DMS53 treated with DMSO at 0.1 percent for 48 hours (cell line): ENCODE measurements around the gene GPR132.
"Not testable (repeated sequence)": the region's sequence is repeated elsewhere in the genome, so short reads cannot be mapped to it uniquely, and the experiment has no call there.

ENCODE experiments used
- DNase-seq: peaks from one replicate; lab custom pipeline; 2025; ENCODE audit not compliant: unreplicated experiment; lab: John Stamatoyannopoulos, UW

Gene GPR132

DNA sequence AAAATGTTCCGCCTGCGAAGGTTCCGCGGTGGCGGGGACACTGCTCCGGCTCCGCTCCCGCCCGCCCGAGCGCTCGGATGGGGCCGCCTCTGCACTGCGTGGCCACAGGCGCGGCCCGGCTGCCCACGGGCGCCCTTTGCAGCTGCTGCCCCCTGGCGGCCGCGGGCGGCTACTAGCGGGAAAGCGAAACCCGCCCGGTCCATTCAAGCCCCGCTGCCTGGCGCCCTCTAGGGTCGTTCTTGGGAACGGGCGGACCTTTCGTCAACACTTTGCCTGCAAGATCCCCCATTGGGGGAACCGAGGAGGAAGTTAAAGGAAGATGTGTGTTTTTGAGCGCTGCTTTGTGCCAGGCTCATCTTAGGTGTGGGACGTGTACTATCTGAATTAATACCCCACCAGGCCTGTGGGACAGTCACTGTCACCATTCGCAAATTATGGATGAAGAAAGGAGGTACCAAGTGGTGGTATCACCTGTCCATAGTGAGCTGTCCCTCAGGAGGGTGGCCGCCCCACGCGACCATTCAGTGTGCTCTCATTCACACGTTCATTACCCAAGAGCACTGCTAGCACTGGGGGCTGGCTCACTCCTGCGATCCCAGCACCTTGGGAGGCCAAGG, 19.4 kb downstream of the GPR132 start:
- peak; percentile 55 for DNase-seq

DNA sequence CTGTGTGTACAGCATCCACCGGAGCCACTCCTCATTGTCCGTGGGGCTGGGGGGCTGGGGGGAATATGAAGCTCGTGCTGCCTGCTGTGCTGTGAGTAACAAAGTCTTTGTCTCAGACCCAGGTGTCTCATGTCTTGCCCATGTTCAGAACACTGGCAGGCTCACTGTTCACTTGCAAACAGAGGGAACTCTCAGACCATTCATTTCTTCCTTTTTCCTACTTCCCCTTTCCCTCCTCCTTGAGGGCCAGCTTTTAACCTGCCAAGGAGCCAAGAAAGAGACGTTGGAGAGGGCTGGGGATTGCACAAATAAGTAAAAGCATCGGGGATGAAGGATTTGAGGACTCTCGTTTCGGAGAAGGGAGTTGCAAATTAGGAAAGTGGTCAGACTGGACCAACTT, 21.6 kb downstream of the GPR132 start:
- no peak for DNase-seq

DNA sequence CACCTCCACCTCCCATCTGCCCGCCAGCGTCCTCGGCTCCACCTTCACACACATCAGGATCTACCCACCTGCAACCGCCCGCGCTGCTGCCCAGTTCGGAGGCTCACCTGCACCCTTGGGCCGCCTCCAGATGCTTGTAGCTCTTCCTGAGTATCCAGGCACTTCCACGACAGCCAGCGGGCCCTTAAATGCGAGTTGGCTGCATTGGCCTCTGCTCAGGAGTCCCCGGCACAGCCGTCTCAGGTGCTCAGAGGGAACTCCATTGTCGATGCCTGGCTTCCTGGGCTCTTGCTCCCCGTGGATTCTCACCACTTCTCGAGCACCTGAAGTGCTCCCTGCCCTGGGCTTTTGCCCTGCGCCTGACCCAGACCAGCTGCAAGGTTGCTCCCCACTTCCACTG, 22.4 kb downstream of the GPR132 start:
- DNase-seq: no peak

DNA sequence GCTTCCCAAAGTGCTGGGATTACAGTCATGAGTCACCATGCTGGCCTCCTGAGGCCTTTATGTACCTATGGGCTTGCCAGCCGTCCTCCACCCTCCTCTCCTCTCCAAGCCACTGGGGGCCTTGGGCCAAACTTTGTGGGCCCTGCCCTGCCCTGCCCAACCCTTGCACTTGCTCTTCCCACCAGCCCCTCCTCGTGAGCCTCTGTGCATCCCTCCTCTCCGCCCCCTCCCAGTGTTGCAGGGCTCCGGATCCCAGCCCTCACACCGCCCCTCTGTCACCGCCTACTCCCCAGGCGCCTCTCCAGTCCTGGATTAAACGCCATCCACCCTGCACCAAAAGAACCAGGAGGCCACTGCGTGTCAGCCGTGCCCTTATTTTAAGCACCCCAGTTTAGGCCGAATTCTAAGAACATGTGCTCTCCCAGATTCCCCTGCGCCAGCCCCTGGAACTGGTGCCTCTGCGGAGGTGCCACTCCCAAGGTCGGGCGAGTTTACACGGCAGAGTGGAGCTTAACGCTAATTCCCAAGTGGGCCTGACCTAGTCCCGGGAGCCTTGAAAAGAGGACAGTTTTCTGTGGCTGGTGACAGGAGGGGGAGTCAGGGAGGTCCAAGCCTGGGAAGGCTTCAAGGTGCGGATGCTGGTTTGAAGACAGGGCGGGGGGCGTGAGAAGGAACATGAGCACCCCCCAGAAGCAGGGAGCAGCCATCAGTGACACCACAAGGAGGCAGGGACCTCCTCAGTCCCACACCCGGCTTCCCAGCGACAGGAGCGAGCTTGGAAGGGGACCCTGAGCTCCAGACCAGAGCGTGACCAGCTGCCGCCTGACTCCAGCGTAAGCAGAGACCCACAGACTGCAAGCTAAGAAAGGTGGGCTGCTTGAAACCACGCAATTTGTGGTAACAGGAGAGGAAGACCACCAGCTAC, 23.1 kb downstream of the GPR132 start:
- DNase-seq: no peak

DNA sequence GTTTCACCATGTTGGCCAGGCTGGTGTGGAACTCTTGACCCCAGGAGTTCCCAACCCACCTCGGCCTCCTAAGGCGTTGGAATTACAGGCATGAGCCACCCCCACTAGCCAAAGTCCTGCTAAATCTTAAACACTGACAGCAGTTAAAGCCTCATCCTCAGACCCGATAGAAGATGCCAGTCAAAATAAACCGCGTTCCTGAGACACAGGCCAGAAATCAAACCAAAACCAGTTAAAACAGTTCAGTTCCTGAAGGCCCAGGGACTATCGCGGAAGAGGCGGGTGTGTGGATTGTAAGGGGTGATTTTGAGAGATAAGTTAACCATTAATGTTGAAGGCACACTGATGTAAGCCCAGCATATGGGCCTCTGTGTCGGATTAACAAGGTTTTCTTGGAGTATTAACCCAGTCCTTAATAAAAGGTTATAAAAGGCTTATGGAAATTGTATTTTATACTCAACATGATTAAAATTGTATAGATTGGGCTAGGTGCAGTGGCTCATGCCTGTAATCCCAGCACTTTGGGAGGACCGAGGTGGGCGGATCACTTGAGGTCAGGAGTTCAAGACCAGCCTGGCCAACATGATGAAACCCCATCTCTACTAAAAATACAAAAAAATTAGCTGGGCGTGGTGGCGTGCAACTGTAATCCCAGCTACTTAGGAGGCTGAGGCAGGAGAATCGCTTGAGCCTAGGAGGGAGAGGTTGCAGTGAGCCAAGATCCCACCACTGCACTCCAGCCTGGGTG, 25.6 kb downstream of the GPR132 start:
- DNase-seq: no peak

DNA sequence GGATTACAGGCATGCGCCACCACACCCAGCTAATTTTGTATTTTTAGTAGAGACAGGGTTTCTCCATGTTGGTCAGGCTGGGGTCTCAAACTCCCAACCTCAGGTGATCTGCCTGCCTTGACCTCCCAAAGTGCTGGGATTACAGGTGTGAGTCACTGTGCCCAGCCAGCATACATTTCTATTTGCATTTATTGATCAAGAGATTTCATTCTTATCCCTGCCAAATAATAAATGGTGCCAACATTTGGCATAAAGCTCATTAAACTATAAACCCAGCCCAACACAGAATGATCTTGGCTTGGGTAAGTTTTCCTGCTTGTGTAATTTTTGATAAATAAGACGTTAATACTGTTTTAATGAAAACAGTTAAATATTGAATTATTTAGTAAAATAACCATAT, 29.6 kb downstream of the GPR132 start:
- DNase-seq: not testable (repeated sequence)

DNA sequence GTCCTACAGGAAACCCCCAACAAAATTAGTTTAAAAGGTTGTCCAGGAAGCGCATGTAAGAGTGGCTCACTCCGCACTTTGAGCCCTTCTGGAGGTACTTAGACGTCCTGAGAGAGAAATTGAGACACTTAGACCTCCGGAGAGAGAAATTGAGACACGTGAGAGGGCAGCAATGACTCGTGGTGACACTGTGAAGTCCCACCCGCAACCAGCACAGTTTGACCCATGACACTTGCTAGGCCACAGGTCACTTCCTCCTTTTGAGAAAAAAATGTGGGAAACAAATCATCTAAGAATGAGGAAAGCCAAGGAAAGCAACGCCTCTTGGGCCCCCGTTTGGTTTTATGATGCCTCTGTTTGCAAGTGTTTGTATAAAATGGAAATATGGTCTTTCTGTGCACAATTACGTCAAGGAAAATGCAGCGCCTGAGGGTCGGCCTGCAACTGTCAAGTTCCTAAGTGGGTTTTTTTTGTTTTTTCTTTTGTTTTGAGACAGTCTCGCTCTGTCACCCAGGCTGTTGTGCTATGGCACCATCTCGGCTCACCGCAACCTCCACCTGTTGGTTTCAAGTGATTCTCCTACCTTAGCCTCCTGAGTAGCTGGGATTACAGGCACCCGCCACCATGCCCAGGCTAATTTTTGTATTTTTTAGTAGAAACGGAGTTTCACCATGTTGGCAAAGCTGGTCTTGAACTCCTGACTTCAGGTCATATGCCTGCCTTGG, 30.8 kb downstream of the GPR132 start:
- DNase-seq: no peak

DNA sequence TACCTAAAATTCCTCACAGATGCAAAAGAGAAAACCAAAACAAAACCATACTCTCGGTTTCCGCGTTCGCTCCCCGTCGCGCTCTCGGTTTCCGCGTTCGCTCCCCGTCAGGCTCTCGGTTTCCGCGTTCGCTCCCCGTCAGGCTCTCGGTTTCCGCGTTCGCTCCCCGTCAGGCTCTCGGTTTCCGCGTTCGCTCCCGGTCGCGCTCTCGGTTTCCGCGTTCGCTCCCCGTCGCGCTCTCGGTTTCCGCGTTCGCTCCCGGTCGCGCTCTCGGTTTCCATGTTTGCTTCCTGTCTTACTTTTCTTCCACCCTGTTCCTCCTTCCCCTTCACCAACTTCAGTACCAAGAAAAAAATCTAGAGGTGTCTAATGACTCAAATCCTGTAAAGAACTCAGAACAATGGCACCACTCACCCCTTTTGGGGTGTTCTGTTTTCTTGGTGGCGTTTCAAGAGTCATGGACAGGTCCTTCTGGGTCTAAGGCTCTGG, 31.8 kb downstream of the GPR132 start:
- not testable (repeated sequence) for DNase-seq

DNA sequence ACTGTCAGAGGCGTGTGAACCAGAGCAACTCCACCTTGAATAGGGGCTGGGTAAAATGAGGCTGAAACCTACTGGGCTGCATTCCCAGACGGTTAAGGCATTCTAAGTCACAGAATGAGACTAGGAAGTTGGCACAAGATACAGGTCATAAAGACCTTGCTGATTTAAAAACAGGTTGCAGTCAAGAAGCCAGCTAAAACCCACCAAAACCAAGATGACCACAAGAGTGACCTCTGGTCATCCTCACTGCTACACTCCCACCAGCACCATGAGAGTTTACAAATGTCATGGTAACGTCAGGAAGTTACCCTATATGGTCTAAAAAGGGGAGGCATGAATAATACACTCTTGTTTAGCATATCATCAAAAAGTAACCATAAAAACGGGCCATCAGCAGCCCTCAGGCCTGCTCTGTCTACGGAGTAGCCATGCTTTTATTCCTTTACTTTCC, 32.8 kb downstream of the GPR132 start:
- DNase-seq: not testable (repeated sequence)

DNA sequence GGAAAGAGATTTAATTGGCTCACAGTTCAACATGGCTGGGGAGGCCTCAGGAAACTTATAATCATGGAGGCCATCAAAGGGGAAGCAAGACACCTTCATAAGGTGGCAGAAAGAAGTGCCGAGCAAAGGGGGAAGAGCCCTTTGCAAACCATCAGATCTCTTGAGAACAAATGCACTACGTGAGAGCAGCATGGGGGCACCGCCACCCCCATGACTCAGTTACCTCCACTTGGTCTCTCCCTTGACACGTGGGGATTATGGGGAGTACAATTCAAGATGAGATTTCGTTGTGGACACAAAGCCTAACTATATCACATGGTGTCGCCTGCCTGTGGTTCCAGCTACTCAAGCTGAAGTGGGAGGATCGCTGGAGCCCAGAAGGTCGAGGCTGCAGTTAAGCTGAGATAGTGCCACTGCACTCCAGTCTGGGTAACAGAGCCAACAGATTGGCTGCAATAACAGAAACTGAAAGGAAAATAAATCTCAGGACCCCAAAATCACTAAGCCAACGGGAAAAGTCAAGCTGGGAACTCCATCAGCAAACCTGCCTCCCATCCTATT, 34.3 kb downstream of the GPR132 start:
- no peak for DNase-seq

DNA sequence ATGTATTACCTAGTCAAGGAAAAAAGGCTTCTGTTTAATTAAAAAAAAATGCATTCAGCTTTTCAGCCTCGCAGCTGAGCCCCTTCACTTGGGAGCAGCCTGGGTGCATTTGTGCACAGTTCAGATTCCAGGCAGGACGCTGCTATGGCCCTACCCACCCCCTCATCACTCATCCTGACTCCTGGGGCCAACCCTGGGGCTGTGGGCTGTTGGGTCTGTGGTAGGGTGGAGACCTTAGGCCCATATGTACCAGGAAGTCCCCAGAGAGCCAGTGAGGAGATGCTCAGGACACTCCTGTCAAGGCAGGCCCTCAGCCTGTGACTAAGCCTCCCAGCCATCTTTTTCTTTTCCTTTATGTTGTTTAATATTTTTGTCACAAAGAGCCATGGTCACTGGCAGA, 35.0 kb downstream of the GPR132 start:
- no peak for DNase-seq

DNA sequence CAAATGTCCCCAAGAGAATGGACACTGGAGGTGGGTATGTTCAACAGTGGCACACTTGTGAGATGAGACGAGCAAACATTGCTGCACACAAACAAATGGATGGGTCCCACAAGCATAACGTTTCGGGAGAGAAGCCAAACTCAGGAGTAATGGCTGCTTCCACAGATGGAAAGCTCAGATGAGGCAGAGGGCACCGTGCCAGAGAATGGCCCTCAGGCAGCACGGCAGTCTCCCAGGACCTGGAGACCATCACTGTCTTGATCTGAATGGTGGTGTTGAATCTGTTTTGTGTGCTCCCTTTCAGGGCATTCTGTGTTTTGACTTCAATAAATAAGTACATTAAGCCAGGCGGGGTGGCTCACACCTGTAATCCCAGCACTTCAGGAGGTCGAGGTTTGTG, 35.8 kb downstream of the GPR132 start:
- no peak for DNase-seq

DNA sequence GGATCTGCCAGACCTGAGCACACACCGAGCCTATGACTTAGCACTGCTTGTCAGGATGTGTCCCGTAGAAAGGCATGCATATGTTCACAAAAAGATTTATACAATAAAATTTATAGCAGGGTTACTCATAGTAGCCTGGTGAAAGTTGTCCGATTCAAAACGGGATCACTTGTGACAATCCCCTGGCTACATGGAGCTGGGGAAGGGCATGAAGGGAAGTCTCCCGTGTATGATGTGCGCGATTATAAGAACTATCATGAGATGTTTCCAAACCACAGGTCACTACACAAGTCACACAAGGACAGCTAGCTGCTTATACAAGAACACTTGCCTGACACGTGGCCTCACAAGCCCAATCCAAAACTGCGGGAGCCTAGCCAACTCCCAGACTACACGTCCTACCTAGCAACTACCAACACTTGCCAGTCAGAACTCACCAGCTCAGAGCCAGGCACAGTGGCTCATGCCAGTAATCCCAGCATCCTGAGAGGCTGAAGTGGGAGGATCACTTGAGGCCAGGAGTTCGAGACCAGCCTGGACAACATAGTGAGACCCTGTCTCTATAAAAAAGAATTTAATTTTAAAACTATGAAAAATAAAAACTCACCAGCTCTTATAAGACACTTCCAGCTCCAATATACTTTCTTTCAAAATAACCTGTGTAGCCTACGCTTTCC, 36.8 kb downstream of the GPR132 start:
- DNase-seq: no peak

DNA sequence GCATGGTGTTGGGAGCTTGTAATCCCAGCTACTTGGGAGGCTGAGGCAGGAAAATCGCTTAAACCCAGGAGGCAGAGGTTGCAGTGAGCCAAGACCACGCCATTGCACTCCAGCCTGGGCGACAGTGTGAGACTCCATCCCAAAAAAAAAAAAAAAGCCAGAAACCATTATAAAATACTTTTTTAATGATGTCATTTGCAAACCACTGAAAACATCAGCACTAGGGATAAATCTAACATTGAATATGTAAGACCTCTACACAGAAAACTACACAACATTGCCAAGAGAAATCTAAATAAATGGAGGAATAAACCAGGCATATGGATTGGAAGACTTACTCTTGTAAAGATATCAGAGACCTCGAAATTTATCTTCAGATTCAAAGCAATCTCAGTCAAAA, 37.5 kb downstream of the GPR132 start:
- DNase-seq: not testable (repeated sequence)

DNA sequence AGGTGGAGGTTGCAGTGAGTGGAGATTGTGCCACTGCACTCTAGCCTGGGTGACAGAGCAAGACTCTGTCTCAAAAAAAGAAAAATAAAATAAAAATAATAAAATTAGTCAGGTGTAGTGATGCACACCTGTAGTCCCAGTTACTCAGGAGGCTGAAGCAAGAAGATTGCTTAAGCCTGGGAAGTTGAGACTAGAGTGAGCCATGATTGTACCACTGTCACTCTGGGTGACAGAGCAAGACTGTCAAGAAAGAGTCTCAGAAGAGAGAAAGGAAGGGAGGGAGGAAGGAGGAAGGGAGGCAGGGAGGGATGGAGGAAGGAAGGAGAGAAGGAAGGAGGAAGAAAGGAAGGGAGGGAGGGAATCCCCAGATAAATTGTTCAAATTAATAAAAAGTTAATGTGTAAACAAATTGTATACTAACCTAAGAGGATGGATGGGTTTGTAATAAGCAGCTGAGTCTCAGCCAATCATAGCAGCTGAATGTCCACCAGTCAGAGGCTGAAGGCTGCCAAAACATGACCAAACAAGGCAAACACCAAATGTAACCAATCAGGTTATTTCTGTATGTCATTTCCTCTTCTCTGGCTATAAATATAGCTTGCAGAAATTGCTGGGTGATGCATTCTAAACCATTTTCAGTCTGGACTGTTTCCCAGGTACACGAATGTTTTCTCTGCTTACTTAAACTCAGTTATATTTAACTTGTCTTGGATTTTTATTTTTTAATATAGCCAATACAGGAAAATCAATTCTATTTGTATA, 38.2 kb downstream of the GPR132 start:
- DNase-seq: no peak

DNA sequence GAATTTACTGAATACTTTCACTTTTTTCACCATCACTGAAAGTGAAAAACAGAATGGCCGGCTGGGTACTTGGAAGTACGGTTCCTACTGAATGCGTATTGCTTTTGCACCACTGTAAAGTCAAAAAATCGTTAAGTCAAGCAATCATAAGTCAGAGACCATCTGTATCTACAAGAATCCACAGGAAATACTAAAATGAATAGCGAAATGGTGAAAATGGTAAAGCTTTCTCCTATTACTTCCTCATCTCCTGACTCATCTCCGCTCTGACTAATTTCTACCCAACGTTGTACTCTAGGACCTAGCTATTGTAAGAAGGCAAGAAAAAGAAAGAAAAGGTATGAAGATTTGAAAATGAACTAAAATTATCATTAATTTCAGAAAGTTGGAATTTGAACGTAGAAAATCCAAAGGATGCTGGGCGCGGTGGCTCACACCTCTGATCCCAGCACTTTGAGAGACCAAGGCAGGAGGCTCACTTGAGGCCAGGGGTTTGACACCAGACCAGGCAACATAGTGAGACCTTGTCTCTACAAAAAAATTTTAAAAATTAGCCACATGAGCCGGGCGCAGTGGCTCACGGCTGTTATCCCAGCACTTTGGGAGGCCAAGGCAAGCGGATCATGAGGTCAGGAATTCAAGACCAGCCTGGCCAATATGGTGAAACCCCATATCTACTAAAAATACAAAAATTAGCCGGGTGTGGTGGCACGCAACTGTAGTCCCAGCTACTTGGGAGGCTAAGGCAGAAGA, 39.0 kb downstream of the GPR132 start:
- DNase-seq: no peak

DNA sequence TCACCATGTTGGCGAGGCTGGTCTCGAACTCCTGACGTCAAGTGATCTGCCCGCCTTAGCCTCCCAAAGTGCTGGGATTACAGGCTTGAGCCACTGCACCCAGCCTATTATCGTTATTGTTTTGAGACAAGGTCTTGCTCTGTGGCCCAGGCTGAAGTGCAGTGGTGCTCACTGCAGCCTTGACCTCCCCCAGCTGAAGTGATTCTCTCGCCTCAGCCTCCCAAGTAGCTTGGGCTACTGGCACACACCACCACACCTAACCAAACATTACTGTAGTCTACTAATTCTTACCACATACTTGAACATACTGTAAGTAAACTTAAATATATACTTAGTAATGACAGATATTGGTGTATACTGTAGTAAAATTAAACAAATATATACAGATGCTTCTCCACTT, 39.8 kb downstream of the GPR132 start:
- no peak for DNase-seq

DNA sequence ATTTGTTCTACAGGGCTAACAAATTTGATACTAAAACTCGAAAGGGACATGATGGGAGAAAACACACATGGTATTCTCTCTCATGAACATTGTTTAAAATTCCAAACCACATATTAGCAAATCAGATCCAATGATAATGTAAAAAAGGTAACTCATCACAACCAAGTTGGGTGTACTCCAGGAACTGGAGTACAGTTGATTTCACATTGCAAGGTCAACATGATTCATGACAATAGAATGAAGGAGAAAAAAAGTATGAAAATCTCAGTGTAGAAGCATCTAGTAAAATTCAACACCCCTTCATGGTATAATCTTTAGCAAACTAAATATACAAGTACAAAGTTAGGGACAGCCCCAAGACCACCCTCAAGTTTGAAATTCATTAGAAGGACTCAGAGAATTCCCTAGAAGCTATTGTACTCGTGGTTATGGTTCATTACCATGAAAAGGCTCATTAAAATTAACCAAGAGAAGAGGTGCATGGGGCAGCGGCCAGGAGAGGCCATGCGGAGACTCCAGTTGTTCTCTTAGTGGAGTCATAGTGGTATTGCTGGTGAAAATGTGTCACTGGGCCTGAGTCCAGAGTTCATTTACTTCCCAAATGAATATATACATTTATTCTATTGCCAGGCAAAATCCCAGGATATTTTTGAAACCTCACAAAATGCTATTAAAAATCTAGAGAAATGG, 41.3 kb downstream of the GPR132 start:
- no peak for DNase-seq
